CD4-positive, CD25-positive, alpha-beta regulatory T cell (primary cell): ENCODE measurements around the gene SPRR5. TPM values are rescaled to one million over a fixed set of nuclear protein-coding genes. Genes with fewer than 3 reads are reported as not detected.

Source experiments
- polyA plus RNA-seq, 4 donors: library from polyadenylated mRNA; unstranded; fragments of 300-500 nt; fragmentation: Illumina TruSeq; gene quantifications; one replicate each; pipeline ENCODE4 v1.2.3, GENCODE V29; 2021
- total RNA-seq: library from RNA; stranded (reverse); gene quantifications from one replicate; pipeline ENCODE4 v1.2.3, GENCODE V29; 2022

Gene SPRR5
- total and polyA plus RNA-seq, 5 donors from 2014 or later: not detected

Other genes starting within 250 kb of the SPRR5 start
- gene LCE2A, start 248.9 kb upstream of the SPRR5 start, total RNA-seq: not detected
- not detected for gene LCE2A, start 248.9 kb upstream of the SPRR5 start, polyA plus RNA-seq
- gene LCE4A, start 239.0 kb upstream of the SPRR5 start, total RNA-seq: not detected
- not detected for gene LCE4A, start 239.0 kb upstream of the SPRR5 start, polyA plus RNA-seq
- gene KPRP, start 189.2 kb upstream of the SPRR5 start, total RNA-seq: not detected
- gene KPRP, start 189.2 kb upstream of the SPRR5 start, polyA plus RNA-seq: not detected
- not detected for gene LCE1F, start 172.1 kb upstream of the SPRR5 start, total RNA-seq
- not detected for gene LCE1F, start 172.1 kb upstream of the SPRR5 start, polyA plus RNA-seq
- gene LCE1E, start 160.9 kb upstream of the SPRR5 start, total RNA-seq: not detected
- not detected for gene LCE1E, start 160.9 kb upstream of the SPRR5 start, polyA plus RNA-seq
- not detected for gene LCE1D, start 150.5 kb upstream of the SPRR5 start, total RNA-seq
- not detected for gene LCE1D, start 150.5 kb upstream of the SPRR5 start, polyA plus RNA-seq
- gene LCE1C, start 140.6 kb upstream of the SPRR5 start, total RNA-seq: not detected
- not detected for gene LCE1C, start 140.6 kb upstream of the SPRR5 start, polyA plus RNA-seq
- not detected for gene LCE1B, start 135.2 kb upstream of the SPRR5 start, total RNA-seq
- not detected for gene LCE1B, start 135.2 kb upstream of the SPRR5 start, polyA plus RNA-seq
- not detected for gene LCE1A, start 119.7 kb upstream of the SPRR5 start, total RNA-seq
- not detected for gene LCE1A, start 119.7 kb upstream of the SPRR5 start, polyA plus RNA-seq
- not detected for gene LCE6A, start 104.3 kb upstream of the SPRR5 start, total RNA-seq
- gene LCE6A, start 104.3 kb upstream of the SPRR5 start, polyA plus RNA-seq: not detected
- gene LCE7A, start 87.2 kb upstream of the SPRR5 start, total RNA-seq: not detected
- gene LCE7A, start 87.2 kb upstream of the SPRR5 start, polyA plus RNA-seq: not detected
- not detected for gene SMCP, start 68.9 kb upstream of the SPRR5 start, total RNA-seq
- gene SMCP, start 68.9 kb upstream of the SPRR5 start, polyA plus RNA-seq: not detected
- not detected for gene IVL, start 38.7 kb upstream of the SPRR5 start, total RNA-seq
- not detected for gene IVL, start 38.7 kb upstream of the SPRR5 start, polyA plus RNA-seq
- not detected for gene SPRR4, start 23.4 kb downstream of the SPRR5 start, total RNA-seq
- gene SPRR4, start 23.4 kb downstream of the SPRR5 start, polyA plus RNA-seq: not detected
- not detected for gene SPRR1A, start 36.9 kb downstream of the SPRR5 start, total RNA-seq
- not detected for gene SPRR1A, start 36.9 kb downstream of the SPRR5 start, polyA plus RNA-seq
- not detected for gene SPRR3, start 54.5 kb downstream of the SPRR5 start, total RNA-seq
- gene SPRR3, start 54.5 kb downstream of the SPRR5 start, polyA plus RNA-seq: not detected
- not detected for gene SPRR1B, start 84.0 kb downstream of the SPRR5 start, total RNA-seq
- not detected for gene SPRR1B, start 84.0 kb downstream of the SPRR5 start, polyA plus RNA-seq
- gene SPRR2D, start 93.9 kb downstream of the SPRR5 start, total RNA-seq: not detected
- not detected for gene SPRR2D, start 93.9 kb downstream of the SPRR5 start, polyA plus RNA-seq
- gene SPRR2A, start 110.3 kb downstream of the SPRR5 start, total RNA-seq: not detected
- not detected for gene SPRR2A, start 110.3 kb downstream of the SPRR5 start, polyA plus RNA-seq
- not detected for gene SPRR2B, start 124.4 kb downstream of the SPRR5 start, total RNA-seq
- not detected for gene SPRR2B, start 124.4 kb downstream of the SPRR5 start, polyA plus RNA-seq
- not detected for gene SPRR2E, start 147.3 kb downstream of the SPRR5 start, total RNA-seq
- not detected for gene SPRR2E, start 147.3 kb downstream of the SPRR5 start, polyA plus RNA-seq
- not detected for gene SPRR2F, start 166.3 kb downstream of the SPRR5 start, total RNA-seq
- not detected for gene SPRR2F, start 166.3 kb downstream of the SPRR5 start, polyA plus RNA-seq
- not detected for gene SPRR2G, start 203.7 kb downstream of the SPRR5 start, total RNA-seq
- gene SPRR2G, start 203.7 kb downstream of the SPRR5 start, polyA plus RNA-seq: not detected